A549 (cell line): ENCODE data around the gene KRTCAP2.

Experiments
- CBX8 ChIP-seq: fragments of 200-600 bp; sonication (generic); IDR thresholded peaks from 2 replicates; pipeline ENCODE4 v1.6.1; 2016
- CTCF ChIP-seq: fragments of >200 bp; sonication (Bioruptor Twin); formaldehyde crosslinking; IDR thresholded peaks from 3 replicates; pipeline ENCODE4 v1.5.1; 2016
- ELK1 ChIP-seq: fragments of 150-350 bp; IDR thresholded peaks from 2 replicates; pipeline ENCODE4 v1.6.1; 2014; ENCODE audit warnings: low read depth, mild to moderate bottlenecking, low read length
- EP300 ChIP-seq, 2 experiments: fragments of >200 bp; sonication (Bioruptor Twin); formaldehyde crosslinking; IDR thresholded peaks; 2 replicates in 1 of 2; 3 replicates in 1 of 2; pipeline ENCODE4 v1.6.1; 2016 to 2017
- GATA3 ChIP-seq: IDR thresholded peaks from 2 replicates; pipeline ENCODE4 v1.6.1; 2012; ENCODE audit warnings: borderline replicate concordance
- JUNB ChIP-seq: fragments of >200 bp; sonication (Bioruptor Twin); formaldehyde crosslinking; IDR thresholded peaks from 2 replicates; pipeline ENCODE4 v1.6.1; 2016
- MAX ChIP-seq: IDR thresholded peaks from 2 replicates; pipeline ENCODE4 v1.6.1; 2012
- NFE2L2 ChIP-seq: fragments of 150-350 bp; conservative IDR thresholded peaks from 2 replicates; pipeline ENCODE4 v1.6.1; 2014; ENCODE audit warnings: low read length
- POLR2A ChIP-seq: IDR thresholded peaks from 2 replicates; pipeline ENCODE4 v1.6.1; 2012; ENCODE audit warnings: mild to moderate bottlenecking, low read length
- REST ChIP-seq: fragments of 200-600 bp; sonication (generic); IDR thresholded peaks from 2 replicates; pipeline ENCODE4 v1.6.1; 2016; ENCODE audit warnings: antibody characterized with exemption, mild to moderate bottlenecking, moderate library complexity
- USF2 ChIP-seq: fragments of 450-650 bp; IDR thresholded peaks from 2 replicates; pipeline ENCODE4 v1.6.1; 2014; ENCODE audit warnings: antibody characterized with exemption

- TF ChIP-seq JUNB = no peak
- peak; percentile 13; the same call in 1 of the 2 replicates for TF ChIP-seq POLR2A
- no peak for TF ChIP-seq CTCF
- no peak for TF ChIP-seq EP300 (IDR thresholded peaks at IDR 0.05)
- TF ChIP-seq REST = no peak
- no peak for TF ChIP-seq NFE2L2
- peak; percentile 21; the same call in 1 of the 2 replicates for TF ChIP-seq GATA3
- no peak for TF ChIP-seq CBX8
- TF ChIP-seq ELK1 = no peak
- no peak for TF ChIP-seq USF2
- TF ChIP-seq MAX = peak; percentile 70
Measured at GRCh38 chr1:155134880-155135414, 38.2 kb downstream of the KRTCAP2 start.
